Embryonic facial prominence (tissue), 1 donor: ENCODE data around the gene EML2.
"Not testable (repeated sequence)": the region's sequence is repeated elsewhere in the genome, so short reads cannot be mapped to it uniquely, and the experiment has no call there.

Source experiments
- DNase-seq: peaks from one replicate; pipeline ENCODE4 v3.0.0-alpha.2; 2016; ENCODE audit errors: extremely low spot score

Gene EML2

GRCh38 chr19:45638930-45639729 is at the start of gene EML2:
Gene EML2, minus strand, starts transcription at chr19:45639397. Its CDS starts 21 bp downstream, at chr19:45639376.
- DNase-seq = no peak

GRCh38 chr19:45687599-45687998 is 48.4 kb upstream of the EML2 start:
- no peak for DNase-seq

GRCh38 chr19:45685045-45685444 is 45.8 kb upstream of the EML2 start:
- not testable (repeated sequence) for DNase-seq

- no peak for DNase-seq
These were observed 43.7 kb upstream of the EML2 start for GRCh38 chr19:45682908-45683307.

GRCh38 chr19:45682117-45682516 is 42.9 kb upstream of the EML2 start:
- no peak for DNase-seq

- DNase-seq = peak; percentile 27
These were observed 42.3 kb upstream of the EML2 start for GRCh38 chr19:45681391-45682015.

- peak; percentile 25 for DNase-seq
These were observed 38.4 kb upstream of the EML2 start for GRCh38 chr19:45677351-45678230.

GRCh38 chr19:45676851-45677263 is 37.7 kb upstream of the EML2 start:
- no peak for DNase-seq

GRCh38 chr19:45674946-45675345 is 35.7 kb upstream of the EML2 start:
- no peak for DNase-seq

- no peak for DNase-seq
These were observed 31.7 kb upstream of the EML2 start for GRCh38 chr19:45670670-45671453.

- no peak for DNase-seq
These were observed 29.2 kb upstream of the EML2 start for GRCh38 chr19:45668342-45668871.

- DNase-seq = no peak
These were observed 28.6 kb upstream of the EML2 start, which contains the start of gene GIPR for GRCh38 chr19:45667620-45668341. Gene GIPR, plus strand, starts transcription at chr19:45668221. Its CDS starts 1,300 bp downstream, at chr19:45669521.

- DNase-seq = no peak
These were observed 25.4 kb upstream of the EML2 start for GRCh38 chr19:45664575-45664974.

GRCh38 chr19:45663800-45664199 is 24.6 kb upstream of the EML2 start:
- no peak for DNase-seq

- no peak for DNase-seq
These were observed 21.4 kb upstream of the EML2 start for GRCh38 chr19:45660636-45661035.

- DNase-seq = no peak
These were observed 20.0 kb upstream of the EML2 start for GRCh38 chr19:45659096-45659729.

GRCh38 chr19:45657520-45658167 is 18.4 kb upstream of the EML2 start:
- DNase-seq = no peak

GRCh38 chr19:45655073-45655472 is 15.9 kb upstream of the EML2 start:
- DNase-seq = no peak

- no peak for DNase-seq
These were observed 14.4 kb upstream of the EML2 start for GRCh38 chr19:45653634-45654033.
